ENCODE data around the gene HINT2. TPM values are rescaled to one million over a fixed set of nuclear protein-coding genes. Genes with fewer than 3 reads are reported as not detected.

Gene HINT2
- total RNA-seq, 1 experiment from 2014 or later: 45.4 TPM

DNA sequence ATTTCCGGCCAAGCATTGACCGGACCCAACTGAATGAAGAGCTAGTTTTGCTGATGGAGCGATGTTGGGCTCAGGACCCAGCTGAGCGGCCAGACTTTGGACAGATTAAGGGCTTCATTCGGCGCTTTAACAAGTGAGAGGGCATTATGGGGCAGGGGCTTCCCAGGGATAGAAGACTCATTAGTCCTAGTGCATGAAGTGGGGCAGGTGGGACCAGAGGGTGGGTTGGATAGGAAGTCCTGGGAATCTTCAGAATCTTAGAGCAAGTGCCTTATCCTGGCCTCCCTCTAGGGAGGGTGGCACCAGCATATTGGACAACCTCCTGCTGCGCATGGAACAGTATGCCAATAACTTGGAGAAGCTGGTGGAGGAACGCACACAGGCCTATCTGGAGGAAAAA, 8.7 kb downstream of the HINT2 start:
- CTCF ChIA-PET: interaction anchor here (1.1 to 2.0 kb wide), 3 partner anchors 8 to 76 kb away, joined by 3 to 6 read pairs (median 5); partner anchors contain the start of gene HINT2
- no peak for DNase-seq (ENCODE audit: unreplicated experiment)
- no TSS peak for BruUV-seq (replicated peaks)
- H3K36me3 Mint-ChIP-seq (ENCODE audit: insufficient read depth, unreplicated experiment): peaks cover 22% of the 10 kb centered on the region
- H3K27ac Mint-ChIP-seq (ENCODE audit: low read depth, unreplicated experiment): no peak overlapping the region
- H3K4me3 Mint-ChIP-seq (ENCODE audit: unreplicated experiment): no peak overlapping the region
- intact Hi-C loops (cut with micrococcal nuclease): no loop called here
- no peaks in the 10 kb centered on the region for H3K4me1 Mint-ChIP-seq (ENCODE audit: insufficient read depth, unreplicated experiment)
- H3K9me3 Mint-ChIP-seq (ENCODE audit: unreplicated experiment): no peaks in the 10 kb centered on the region
- POLR2A ChIA-PET: interaction anchor here (0.6 to 0.7 kb wide), 2 partner anchors 10 to 93 kb away, joined by 3 read pairs; no protein-coding TSS in a partner anchor
- TF ChIP-seq, protein P1, sequence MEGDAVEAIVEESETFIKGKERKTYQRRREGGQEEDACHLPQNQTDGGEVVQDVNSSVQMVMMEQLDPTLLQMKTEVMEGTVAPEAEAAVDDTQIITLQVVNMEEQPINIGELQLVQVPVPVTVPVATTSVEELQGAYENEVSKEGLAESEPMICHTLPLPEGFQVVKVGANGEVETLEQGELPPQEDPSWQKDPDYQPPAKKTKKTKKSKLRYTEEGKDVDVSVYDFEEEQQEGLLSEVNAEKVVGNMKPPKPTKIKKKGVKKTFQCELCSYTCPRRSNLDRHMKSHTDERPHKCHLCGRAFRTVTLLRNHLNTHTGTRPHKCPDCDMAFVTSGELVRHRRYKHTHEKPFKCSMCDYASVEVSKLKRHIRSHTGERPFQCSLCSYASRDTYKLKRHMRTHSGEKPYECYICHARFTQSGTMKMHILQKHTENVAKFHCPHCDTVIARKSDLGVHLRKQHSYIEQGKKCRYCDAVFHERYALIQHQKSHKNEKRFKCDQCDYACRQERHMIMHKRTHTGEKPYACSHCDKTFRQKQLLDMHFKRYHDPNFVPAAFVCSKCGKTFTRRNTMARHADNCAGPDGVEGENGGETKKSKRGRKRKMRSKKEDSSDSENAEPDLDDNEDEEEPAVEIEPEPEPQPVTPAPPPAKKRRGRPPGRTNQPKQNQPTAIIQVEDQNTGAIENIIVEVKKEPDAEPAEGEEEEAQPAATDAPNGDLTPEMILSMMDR (IDR thresholded peaks at IDR 0.05; ENCODE audit: unreplicated experiment): no peak
- H3K27me3 Mint-ChIP-seq (ENCODE audit: insufficient read depth, unreplicated experiment): no peaks in the 10 kb centered on the region

DNA sequence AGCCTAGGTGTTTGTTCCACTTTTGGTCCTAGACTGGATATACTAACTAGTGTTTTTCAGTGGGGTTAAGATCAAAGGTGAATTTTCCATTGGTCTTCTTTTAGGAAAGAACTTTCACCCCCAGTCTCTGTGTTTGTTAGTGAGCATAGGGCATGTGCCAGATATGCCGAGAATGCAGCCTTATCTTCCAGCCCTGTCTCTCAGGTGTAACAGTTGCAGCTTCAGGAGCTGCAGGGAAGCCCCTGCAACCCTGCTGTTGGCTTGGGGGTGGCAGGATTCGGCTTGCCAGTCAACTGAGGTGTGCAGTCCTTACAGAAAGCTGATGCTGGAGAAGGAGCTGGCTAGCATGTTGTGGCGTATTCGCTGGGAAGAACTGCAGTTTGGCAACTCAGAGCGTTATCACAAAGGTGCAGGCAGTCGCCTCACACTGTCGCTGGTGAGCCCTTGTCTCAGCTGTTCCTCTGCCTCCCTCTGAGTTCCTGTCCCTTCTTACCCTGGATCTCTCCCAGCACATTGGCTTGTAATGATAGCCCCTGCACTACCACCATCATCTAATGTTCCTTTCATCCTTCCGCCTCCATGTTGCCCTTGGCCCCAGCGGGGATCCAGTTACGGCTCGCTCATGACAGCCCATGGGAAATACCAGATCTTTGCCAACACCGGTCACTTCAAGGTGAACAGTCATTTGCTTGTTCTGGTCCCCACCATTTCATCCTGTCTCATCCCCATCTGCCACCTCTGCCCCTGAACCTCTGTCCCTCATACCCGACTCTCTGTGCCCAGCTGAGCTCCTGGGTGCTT, 13.3 kb downstream of the HINT2 start:
- peaks cover 13% of the 10 kb centered on the region for H3K36me3 Mint-ChIP-seq (ENCODE audit: insufficient read depth, unreplicated experiment)
- ChIA-PET POLR2A (interaction anchor here (1.4 kb wide), 1 partner anchor 13 kb away, joined by 3 read pairs; no protein-coding TSS in a partner anchor), CTCF (interaction anchor here (0.6 to 0.8 kb wide), 2 partner anchors 11 to 44 kb away, joined by 3 read pairs; no protein-coding TSS in a partner anchor)
- no peaks in the 10 kb centered on the region for H3K9me3 Mint-ChIP-seq (ENCODE audit: unreplicated experiment)
- peaks cover 12% of the 10 kb centered on the region for H3K4me1 Mint-ChIP-seq (ENCODE audit: insufficient read depth, unreplicated experiment)
- no peak for DNase-seq (ENCODE audit: unreplicated experiment)
- no peak overlapping the region for H3K4me3 Mint-ChIP-seq (ENCODE audit: unreplicated experiment)
- no peaks in the 10 kb centered on the region for H3K27me3 Mint-ChIP-seq (ENCODE audit: insufficient read depth, unreplicated experiment)
- no TSS peak for BruUV-seq (replicated peaks)
- TF ChIP-seq, protein P1 (IDR thresholded peaks at IDR 0.05; ENCODE audit: unreplicated experiment): no peak
- intact Hi-C loops (cut with micrococcal nuclease): no loop called here
- no peak overlapping the region for H3K27ac Mint-ChIP-seq (ENCODE audit: low read depth, unreplicated experiment)

DNA sequence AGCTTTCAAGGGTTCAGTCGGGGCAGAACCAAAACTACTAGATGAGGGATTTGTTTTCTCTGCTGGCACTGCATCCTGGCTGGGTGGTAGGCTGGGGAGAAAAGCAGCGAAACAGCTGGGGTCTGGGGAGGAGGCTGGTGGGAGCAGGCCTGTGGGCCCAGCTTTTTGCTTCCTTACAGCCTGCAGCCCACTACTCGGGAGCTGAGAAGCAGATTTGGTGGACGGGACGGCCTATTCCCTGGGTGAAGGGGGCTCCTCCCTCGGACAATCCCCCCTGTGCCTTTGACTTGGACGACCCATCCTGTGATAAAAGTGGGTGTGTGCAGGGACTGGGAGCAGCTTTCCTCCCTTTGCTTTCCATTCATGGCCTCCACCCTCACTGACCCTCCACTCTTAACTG, 14.3 kb downstream of the HINT2 start:
- H3K4me3 Mint-ChIP-seq (ENCODE audit: unreplicated experiment): no peak overlapping the region
- no peaks in the 10 kb centered on the region for H3K27me3 Mint-ChIP-seq (ENCODE audit: insufficient read depth, unreplicated experiment)
- H3K4me1 Mint-ChIP-seq (ENCODE audit: insufficient read depth, unreplicated experiment): peaks cover 16% of the 10 kb centered on the region
- TF ChIP-seq, protein P1 (IDR thresholded peaks at IDR 0.05; ENCODE audit: unreplicated experiment): no peak
- H3K36me3 Mint-ChIP-seq (ENCODE audit: insufficient read depth, unreplicated experiment): peaks cover 13% of the 10 kb centered on the region
- no peak overlapping the region for H3K27ac Mint-ChIP-seq (ENCODE audit: low read depth, unreplicated experiment)
- ChIA-PET CTCF (interaction anchor here (0.5 to 1.0 kb wide), 4 partner anchors 10 to 322 kb away, joined by 3 read pairs; no protein-coding TSS in a partner anchor), POLR2A (interaction anchor here (0.8 kb wide), 1 partner anchor 13 kb away, joined by 3 read pairs; no protein-coding TSS in a partner anchor)
- DNase-seq (ENCODE audit: unreplicated experiment): no peak
- BruUV-seq (replicated peaks): no TSS peak
- intact Hi-C loops (cut with micrococcal nuclease): no loop called here
- H3K9me3 Mint-ChIP-seq (ENCODE audit: unreplicated experiment): no peaks in the 10 kb centered on the region

DNA sequence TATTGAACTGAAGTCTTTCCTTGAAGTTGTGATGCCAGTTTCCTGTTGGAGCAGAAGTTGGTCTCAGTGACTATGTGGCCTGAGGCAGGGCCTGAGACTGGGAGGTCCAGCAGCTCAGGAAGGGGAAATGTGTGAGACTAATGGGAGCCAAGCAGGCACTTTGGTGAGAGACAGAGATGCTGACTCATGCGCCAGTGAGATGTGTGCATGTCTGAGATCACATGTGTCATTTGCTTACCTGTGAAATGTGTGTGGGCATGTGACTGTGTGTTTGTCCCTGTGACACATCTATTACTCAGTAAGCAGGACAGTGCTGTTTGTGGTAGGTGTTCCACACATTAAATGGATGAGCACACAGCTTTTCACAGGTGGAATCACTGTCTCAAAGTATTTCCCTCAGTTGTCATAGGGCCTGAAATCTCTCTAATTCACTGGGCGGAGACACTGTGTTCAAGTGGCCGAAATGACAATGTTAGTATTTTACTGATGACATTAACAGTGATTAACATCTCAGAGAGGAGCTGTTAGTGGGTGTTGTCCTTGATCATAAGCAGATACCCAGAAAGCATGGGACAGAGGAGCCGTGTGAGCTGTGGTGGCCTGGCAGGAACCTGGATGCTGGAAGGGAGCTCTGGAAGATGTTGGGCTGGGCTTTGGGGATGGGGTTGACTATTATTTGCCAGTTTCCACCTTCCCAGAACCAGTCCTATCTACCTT, 16.0 kb downstream of the HINT2 start:
- intact Hi-C loops (cut with micrococcal nuclease): loop anchor here (10.0 kb wide), 1 partner anchor 226 kb away; no protein-coding TSS in a partner anchor
- Mint-ChIP-seq H3K27ac (ENCODE audit: low read depth, unreplicated experiment) (peak overlapping the region; percentile 50), H3K27me3 (ENCODE audit: insufficient read depth, unreplicated experiment) (no peaks in the 10 kb centered on the region), H3K4me3 (ENCODE audit: unreplicated experiment) (no peak overlapping the region), H3K9me3 (ENCODE audit: unreplicated experiment) (no peaks in the 10 kb centered on the region), H3K36me3 (ENCODE audit: insufficient read depth, unreplicated experiment) (peaks cover 13% of the 10 kb centered on the region), H3K4me1 (ENCODE audit: insufficient read depth, unreplicated experiment) (peaks cover 21% of the 10 kb centered on the region)
- CTCF ChIA-PET: interaction anchor here (0.6 to 2.3 kb wide), 5 partner anchors 9 to 152 kb away, joined by 3 to 11 read pairs (median 3); no protein-coding TSS in a partner anchor
- POLR2A ChIA-PET: interaction anchor here (0.6 to 1.7 kb wide), 13 partner anchors 9 to 246 kb away, joined by 3 to 16 read pairs (median 3); partner anchors contain the start of genes CCDC107, HINT2, RMRP and SPAAR
- TF ChIP-seq, protein P1 (IDR thresholded peaks at IDR 0.05; ENCODE audit: unreplicated experiment): no peak
- peak; percentile 68 for DNase-seq (ENCODE audit: unreplicated experiment)
- no TSS peak for BruUV-seq (replicated peaks)
